ENCODE results near the gene CTNNA2.

- no peak for TF ChIP-seq CTCF (IDR thresholded peaks at IDR 0.05)
- no peak for TF ChIP-seq ZFX (IDR thresholded peaks at IDR 0.05; ENCODE audit: borderline replicate concordance)
These were observed 320.5 kb downstream of the CTNNA2 start for GRCh38 chr2:79833235-79833878.

All from 22Rv1 (cell line).